ENCODE results near the gene GBP5.
"Not testable (repeated sequence)": the region's sequence is repeated elsewhere in the genome, so short reads cannot be mapped to it uniquely, and the experiment has no call there.

- not testable (repeated sequence) for TF ChIP-seq POLR2AphosphoS5 (IDR thresholded peaks at IDR 0.05; ENCODE audit: low read depth, low read length); POLR2A (IDR thresholded peaks at IDR 0.05; ENCODE audit: low read depth, low read length); TAF1 (IDR thresholded peaks at IDR 0.05; ENCODE audit: borderline replicate concordance, low read depth, low read length)
These were observed at the start of gene GBP5 for GRCh38 chr1:89272269-89273041.
